Myocyte (in vitro differentiated cells): Measurements from ENCODE around the gene FITM1. TPM values are rescaled to one million over a fixed set of nuclear protein-coding genes. Genes with fewer than 3 reads are reported as not detected.

Experiments
- DNase-seq: peaks from one replicate; pipeline ENCODE4 v3.0.0-alpha.2; 2012; ENCODE audit warnings: low read depth
- total RNA-seq: library from RNA; depleted of rRNA; stranded (reverse); fragments of >200 nt; gene quantifications from 2 replicates; pipeline ENCODE4 v1.2.3, GENCODE V29; 2014

FITM1 gene
- total RNA-seq, 1 donor from 2014 or later = 180 TPM

- no peak for DNase-seq
Observed at GRCh38 chr14:24117179-24117578, 13.3 kb upstream of the FITM1 start.

- no peak for DNase-seq
Observed at GRCh38 chr14:24119691-24120090, 10.8 kb upstream of the FITM1 start.

GRCh38 chr14:24121210-24121609 is 9.2 kb upstream of the FITM1 start:
- no peak for DNase-seq

GRCh38 chr14:24122416-24122815 is 8.0 kb upstream of the FITM1 start:
- no peak for DNase-seq

GRCh38 chr14:24122898-24123297 is 7.6 kb upstream of the FITM1 start:
- DNase-seq = no peak

- DNase-seq = no peak
Observed at GRCh38 chr14:24123424-24124417, 6.7 kb upstream of the FITM1 start.

- no peak for DNase-seq
Observed at GRCh38 chr14:24126939-24127338, 3.5 kb upstream of the FITM1 start.

GRCh38 chr14:24127673-24128072 is 2.8 kb upstream of the FITM1 start:
- no peak for DNase-seq

- no peak for DNase-seq
Observed at GRCh38 chr14:24129410-24129998, 955 bp upstream of the FITM1 start.

- peak; percentile 96 for DNase-seq
Observed at GRCh38 chr14:24130717-24131548, 474 bp downstream of the FITM1 start.

- DNase-seq = peak; percentile 59
Observed at GRCh38 chr14:24131549-24131966, 1.1 kb downstream of the FITM1 start.

- no peak for DNase-seq
Observed at GRCh38 chr14:24132061-24132685, 1.7 kb downstream of the FITM1 start.

- no peak for DNase-seq
Observed at GRCh38 chr14:24132976-24133375, 2.5 kb downstream of the FITM1 start.

GRCh38 chr14:24133735-24134134 is 3.3 kb downstream of the FITM1 start:
- DNase-seq = no peak

GRCh38 chr14:24135584-24135833 is 5.0 kb downstream of the FITM1 start:
- peak; percentile 44 for DNase-seq

- DNase-seq = peak; percentile 91
Observed at GRCh38 chr14:24135834-24136683, 5.6 kb downstream of the FITM1 start, which contains the start of gene PSME1. Gene PSME1 (plus strand): TSS chr14:24136194. CDS start chr14:24136263, 69 bp downstream.

- no peak for DNase-seq
Observed at GRCh38 chr14:24136684-24137528, 6.4 kb downstream of the FITM1 start.

- no peak for DNase-seq
Observed at GRCh38 chr14:24137529-24138395, 7.3 kb downstream of the FITM1 start.
